ENCODE measurements around the gene ARHGAP22.

ARHGAP22 gene

DNA sequence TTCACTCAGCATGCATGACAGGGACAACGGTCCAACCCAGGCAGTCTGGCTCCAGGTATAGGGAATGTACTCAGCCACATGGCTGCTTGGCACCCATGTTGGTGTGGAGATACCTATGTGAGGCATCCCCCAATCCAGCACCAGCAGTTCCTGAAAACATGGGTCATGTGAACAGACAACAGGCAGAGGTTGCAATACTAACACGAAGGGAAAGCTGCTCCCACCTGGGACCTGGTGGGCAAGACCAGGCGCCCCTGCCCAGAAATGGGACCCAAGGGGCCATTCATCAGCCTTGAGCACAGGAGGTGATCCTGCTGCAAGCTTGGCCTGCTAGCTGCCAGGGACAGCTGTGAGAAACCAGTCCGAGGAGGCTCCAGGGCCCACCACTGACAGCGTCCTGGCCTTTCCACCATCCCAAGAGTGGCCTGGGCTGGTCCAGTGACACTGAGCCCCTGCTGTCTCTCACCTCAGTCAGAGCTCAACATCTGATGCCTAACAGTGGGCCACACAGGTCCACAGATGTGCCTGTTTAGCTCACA is 142.3 kb downstream of the ARHGAP22 start:
- no peak for DNase-seq (ENCODE audit: low read depth in 1 of 2, low spot score in 1 of 2)

DNA sequence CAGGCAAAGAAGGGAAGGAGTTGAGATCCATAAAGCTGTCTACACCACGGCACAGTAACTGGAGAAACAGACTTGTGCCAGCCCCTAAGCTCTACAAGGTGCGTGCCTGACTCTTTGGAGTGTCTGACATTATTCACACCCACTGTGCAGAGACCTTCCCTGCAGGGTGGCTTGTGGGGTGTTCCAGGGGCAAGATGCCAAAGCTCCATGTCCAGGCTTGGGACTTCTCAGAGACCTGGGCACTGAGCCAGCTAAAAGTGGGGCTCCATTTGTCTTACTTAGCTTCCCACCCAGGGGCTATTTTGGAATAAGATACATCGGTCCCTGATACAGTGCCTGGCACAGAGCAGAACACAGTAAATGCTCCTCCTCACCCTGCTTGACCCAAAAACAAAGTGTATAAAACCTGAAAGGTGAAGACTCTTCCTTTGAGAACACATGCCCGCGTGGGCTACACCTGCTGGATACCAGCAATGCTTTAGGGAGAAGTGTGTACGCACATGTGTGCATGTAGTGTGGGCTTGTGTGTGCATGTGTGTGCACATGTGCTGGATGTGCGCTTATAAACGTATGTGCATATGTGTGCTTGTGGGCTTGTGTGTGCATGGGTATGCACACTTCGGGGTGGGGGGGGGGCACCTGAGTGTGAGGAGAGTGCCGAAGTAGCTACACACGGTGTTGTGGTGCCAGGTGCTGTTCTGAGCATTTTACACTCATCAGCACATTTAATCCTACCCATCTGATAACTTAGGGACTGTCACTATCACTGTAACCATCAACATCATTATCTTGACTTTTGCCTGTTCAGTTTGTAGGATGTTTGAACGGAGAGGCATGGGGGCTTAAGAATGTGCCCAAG is 143.0 kb downstream of the ARHGAP22 start:
- TF ChIP-seq, protein P1, sequence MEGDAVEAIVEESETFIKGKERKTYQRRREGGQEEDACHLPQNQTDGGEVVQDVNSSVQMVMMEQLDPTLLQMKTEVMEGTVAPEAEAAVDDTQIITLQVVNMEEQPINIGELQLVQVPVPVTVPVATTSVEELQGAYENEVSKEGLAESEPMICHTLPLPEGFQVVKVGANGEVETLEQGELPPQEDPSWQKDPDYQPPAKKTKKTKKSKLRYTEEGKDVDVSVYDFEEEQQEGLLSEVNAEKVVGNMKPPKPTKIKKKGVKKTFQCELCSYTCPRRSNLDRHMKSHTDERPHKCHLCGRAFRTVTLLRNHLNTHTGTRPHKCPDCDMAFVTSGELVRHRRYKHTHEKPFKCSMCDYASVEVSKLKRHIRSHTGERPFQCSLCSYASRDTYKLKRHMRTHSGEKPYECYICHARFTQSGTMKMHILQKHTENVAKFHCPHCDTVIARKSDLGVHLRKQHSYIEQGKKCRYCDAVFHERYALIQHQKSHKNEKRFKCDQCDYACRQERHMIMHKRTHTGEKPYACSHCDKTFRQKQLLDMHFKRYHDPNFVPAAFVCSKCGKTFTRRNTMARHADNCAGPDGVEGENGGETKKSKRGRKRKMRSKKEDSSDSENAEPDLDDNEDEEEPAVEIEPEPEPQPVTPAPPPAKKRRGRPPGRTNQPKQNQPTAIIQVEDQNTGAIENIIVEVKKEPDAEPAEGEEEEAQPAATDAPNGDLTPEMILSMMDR (IDR thresholded peaks at IDR 0.05; ENCODE audit: insufficient read depth, low read length), result no peak
- TF ChIP-seq, protein P2, sequence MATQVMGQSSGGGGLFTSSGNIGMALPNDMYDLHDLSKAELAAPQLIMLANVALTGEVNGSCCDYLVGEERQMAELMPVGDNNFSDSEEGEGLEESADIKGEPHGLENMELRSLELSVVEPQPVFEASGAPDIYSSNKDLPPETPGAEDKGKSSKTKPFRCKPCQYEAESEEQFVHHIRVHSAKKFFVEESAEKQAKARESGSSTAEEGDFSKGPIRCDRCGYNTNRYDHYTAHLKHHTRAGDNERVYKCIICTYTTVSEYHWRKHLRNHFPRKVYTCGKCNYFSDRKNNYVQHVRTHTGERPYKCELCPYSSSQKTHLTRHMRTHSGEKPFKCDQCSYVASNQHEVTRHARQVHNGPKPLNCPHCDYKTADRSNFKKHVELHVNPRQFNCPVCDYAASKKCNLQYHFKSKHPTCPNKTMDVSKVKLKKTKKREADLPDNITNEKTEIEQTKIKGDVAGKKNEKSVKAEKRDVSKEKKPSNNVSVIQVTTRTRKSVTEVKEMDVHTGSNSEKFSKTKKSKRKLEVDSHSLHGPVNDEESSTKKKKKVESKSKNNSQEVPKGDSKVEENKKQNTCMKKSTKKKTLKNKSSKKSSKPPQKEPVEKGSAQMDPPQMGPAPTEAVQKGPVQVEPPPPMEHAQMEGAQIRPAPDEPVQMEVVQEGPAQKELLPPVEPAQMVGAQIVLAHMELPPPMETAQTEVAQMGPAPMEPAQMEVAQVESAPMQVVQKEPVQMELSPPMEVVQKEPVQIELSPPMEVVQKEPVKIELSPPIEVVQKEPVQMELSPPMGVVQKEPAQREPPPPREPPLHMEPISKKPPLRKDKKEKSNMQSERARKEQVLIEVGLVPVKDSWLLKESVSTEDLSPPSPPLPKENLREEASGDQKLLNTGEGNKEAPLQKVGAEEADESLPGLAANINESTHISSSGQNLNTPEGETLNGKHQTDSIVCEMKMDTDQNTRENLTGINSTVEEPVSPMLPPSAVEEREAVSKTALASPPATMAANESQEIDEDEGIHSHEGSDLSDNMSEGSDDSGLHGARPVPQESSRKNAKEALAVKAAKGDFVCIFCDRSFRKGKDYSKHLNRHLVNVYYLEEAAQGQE (IDR thresholded peaks at IDR 0.05; ENCODE audit: insufficient replicate concordance, low read depth), result no peak
- TF ChIP-seq SPI1 (IDR thresholded peaks at IDR 0.05; ENCODE audit: borderline replicate concordance, low read depth), result no peak
- TF ChIP-seq GABPA (IDR thresholded peaks at IDR 0.05; ENCODE audit: low read depth), result no peak
- TF ChIP-seq POLR2AphosphoS5 (IDR thresholded peaks at IDR 0.05; ENCODE audit: low read depth), result no peak
- no peak for DNase-seq (ENCODE audit: low read depth in 1 of 2, low spot score in 1 of 2)

More for the DNA sequence above, 142.3 kb downstream of the ARHGAP22 start:
- TF ChIP-seq POLR2AphosphoS5 (IDR thresholded peaks at IDR 0.05; ENCODE audit: low read depth), result no peak
- no peak overlapping the region for H3K4me3 ChIP-seq (replicated peaks; ENCODE audit: insufficient read depth, low read length)
- no peaks in the 10 kb centered on the region for H3K27me3 ChIP-seq (ENCODE audit: insufficient read depth, poor library complexity, severe bottlenecking)
- no peak overlapping the region for H3K27ac ChIP-seq (replicated peaks)

DNA sequence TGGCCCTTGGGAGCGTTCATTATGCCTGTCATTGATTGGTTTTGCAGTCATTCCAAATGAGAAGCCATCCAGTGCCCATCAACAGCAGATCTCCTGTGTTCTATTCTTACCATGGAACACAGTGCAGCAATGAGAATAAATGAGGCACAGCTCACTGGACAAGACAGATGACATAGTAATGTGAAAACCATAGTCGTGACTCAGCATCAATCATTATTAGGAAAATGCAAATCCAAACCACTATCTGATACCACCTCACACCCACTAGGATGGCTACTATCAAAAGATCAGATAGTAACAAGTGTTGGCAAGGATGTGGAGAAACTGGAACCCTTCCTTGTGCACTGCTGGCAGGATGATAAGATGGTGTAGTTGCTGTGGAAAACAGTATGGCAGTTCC is 144.7 kb downstream of the ARHGAP22 start:
- DNase-seq (ENCODE audit: low read depth in 1 of 2, low spot score in 1 of 2), result no peak
- Histone ChIP-seq H3K27ac (replicated peaks) (no peak overlapping the region), H3K4me3 (replicated peaks; ENCODE audit: insufficient read depth, low read length) (no peak overlapping the region), H3K27me3 (ENCODE audit: insufficient read depth, poor library complexity, severe bottlenecking) (no peaks in the 10 kb centered on the region)
- TF ChIP-seq, protein P2 (IDR thresholded peaks at IDR 0.05; ENCODE audit: insufficient replicate concordance, low read depth), result no peak
- TF ChIP-seq SPI1 (IDR thresholded peaks at IDR 0.05; ENCODE audit: borderline replicate concordance, low read depth) (no peak), GABPA (IDR thresholded peaks at IDR 0.05; ENCODE audit: low read depth) (no peak), POLR2AphosphoS5 (IDR thresholded peaks at IDR 0.05; ENCODE audit: low read depth) (no peak)
- TF ChIP-seq, protein P1 (IDR thresholded peaks at IDR 0.05; ENCODE audit: insufficient read depth, low read length), result no peak

More for the DNA sequence above, 143.0 kb downstream of the ARHGAP22 start:
- Histone ChIP-seq H3K4me3 (replicated peaks; ENCODE audit: insufficient read depth, low read length) (no peak overlapping the region), H3K27me3 (ENCODE audit: insufficient read depth, poor library complexity, severe bottlenecking) (no peaks in the 10 kb centered on the region), H3K27ac (replicated peaks) (no peak overlapping the region)

DNA sequence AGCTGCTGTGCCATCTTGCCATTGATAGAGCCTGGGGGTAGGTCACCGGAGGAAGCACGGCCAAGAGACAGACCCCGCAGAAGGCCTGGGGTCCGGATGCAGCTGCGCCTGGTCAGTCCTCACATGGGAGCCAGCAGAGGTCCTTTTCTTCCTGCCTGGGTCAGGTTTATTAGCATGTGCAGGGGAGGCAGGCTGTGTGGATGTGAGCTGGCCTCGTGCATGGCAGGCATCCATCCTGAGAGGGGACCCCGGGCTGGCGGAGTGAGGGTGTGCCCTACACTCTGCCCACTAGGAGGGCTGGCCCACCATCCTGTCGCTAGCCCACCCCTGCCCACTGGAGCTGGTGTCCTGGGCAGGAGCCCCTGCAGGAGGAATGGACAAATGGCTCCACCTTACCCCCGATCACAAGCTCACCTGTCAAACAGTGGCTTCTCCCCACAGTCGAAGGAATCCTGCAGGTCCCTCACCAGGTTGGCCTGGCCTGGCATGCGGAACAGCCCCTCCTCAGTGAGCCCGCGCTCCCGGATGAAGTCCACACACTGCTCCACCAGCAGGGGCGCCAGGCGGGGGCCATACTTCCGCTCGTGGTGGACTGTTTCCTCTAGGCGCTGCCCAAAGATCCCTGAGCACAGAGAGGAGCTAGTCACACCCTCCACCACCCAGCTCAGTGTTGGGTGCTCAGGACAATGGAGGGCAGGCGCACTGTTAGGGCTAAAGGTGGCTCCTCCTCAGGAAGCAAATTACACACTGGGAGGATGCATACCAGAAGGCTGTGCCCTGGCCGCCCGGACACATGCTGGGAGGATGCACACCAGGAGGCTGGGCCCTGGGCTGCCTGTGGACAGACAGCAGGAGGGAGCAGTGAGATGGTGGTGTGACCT is 145.4 kb downstream of the ARHGAP22 start:
- DNase-seq (ENCODE audit: low read depth in 1 of 2, low spot score in 1 of 2), result no peak
- Histone ChIP-seq H3K4me3 (replicated peaks; ENCODE audit: insufficient read depth, low read length) (no peak overlapping the region), H3K27ac (replicated peaks) (no peak overlapping the region), H3K27me3 (ENCODE audit: insufficient read depth, poor library complexity, severe bottlenecking) (no peaks in the 10 kb centered on the region)
- TF ChIP-seq, protein P1 (IDR thresholded peaks at IDR 0.05; ENCODE audit: insufficient read depth, low read length), result no peak
- no peak for TF ChIP-seq POLR2AphosphoS5 (IDR thresholded peaks at IDR 0.05; ENCODE audit: low read depth)
- TF ChIP-seq SPI1 (IDR thresholded peaks at IDR 0.05; ENCODE audit: borderline replicate concordance, low read depth), result no peak
- no peak for TF ChIP-seq GABPA (IDR thresholded peaks at IDR 0.05; ENCODE audit: low read depth)
- TF ChIP-seq, protein P2 (IDR thresholded peaks at IDR 0.05; ENCODE audit: insufficient replicate concordance, low read depth), result no peak
